HEK293 (cell line): ENCODE measurements around the gene IGDCC3.

Experiments
- YY1 ChIP-seq: fragments of 450-650 bp; formaldehyde crosslinking; IDR thresholded peaks from 2 replicates; pipeline ENCODE4 v1.5.1; 2018; ENCODE audit warnings: missing biosample characterization, missing genetic modification characterization
- ZNF132 ChIP-seq: fragments of 450-650 bp; formaldehyde crosslinking; IDR thresholded peaks from 2 replicates; pipeline ENCODE4 v1.5.1; 2017; ENCODE audit warnings: missing biosample characterization, missing genetic modification characterization, borderline replicate concordance
- ZNF530 ChIP-seq: fragments of 450-650 bp; formaldehyde crosslinking; IDR thresholded peaks from 2 replicates; pipeline ENCODE4 v1.5.1; 2016; ENCODE audit warnings: low read depth, missing biosample characterization, missing genetic modification characterization
- ZNF660 ChIP-seq: fragments of 450-650 bp; IDR thresholded peaks from 2 replicates; pipeline ENCODE4 v1.5.1; 2018; ENCODE audit warnings: missing biosample characterization, mild to moderate bottlenecking, missing genetic modification characterization
- TF ChIP-seq, protein P1 (sequence below): fragments of 450-650 bp; formaldehyde crosslinking; IDR thresholded peaks from 2 replicates; pipeline ENCODE4 v1.5.1; 2016; ENCODE audit warnings: missing biosample characterization, missing genetic modification characterization
- TF ChIP-seq, protein P2 (sequence below): fragments of 450-650 bp; formaldehyde crosslinking; IDR thresholded peaks from 2 replicates; pipeline ENCODE4 v1.5.1; 2017; ENCODE audit warnings: missing biosample characterization, missing genetic modification characterization
- TF ChIP-seq, protein P3 (sequence below): sonication (generic); formaldehyde crosslinking; IDR thresholded peaks from 2 replicates; pipeline ENCODE4 v1.8.1; 2022; ENCODE audit warnings: mild to moderate bottlenecking, moderate library complexity, missing genetic modification reagents
- TF ChIP-seq, protein P4 (sequence below): fragments of 450-650 bp; formaldehyde crosslinking; IDR thresholded peaks from 2 replicates; pipeline ENCODE4 v1.5.1; 2016; ENCODE audit warnings: missing biosample characterization, missing genetic modification characterization
- TF ChIP-seq, protein P5 (sequence below): fragments of 450-650 bp; formaldehyde crosslinking; IDR thresholded peaks from 2 replicates; pipeline ENCODE4 v1.5.1; 2016; ENCODE audit warnings: missing biosample characterization, missing genetic modification characterization
- TF ChIP-seq, protein P6 (sequence below): fragments of 450-650 bp; formaldehyde crosslinking; IDR thresholded peaks from 2 replicates; pipeline ENCODE4 v1.5.1; 2016; ENCODE audit warnings: missing biosample characterization, missing genetic modification characterization

DNA sequence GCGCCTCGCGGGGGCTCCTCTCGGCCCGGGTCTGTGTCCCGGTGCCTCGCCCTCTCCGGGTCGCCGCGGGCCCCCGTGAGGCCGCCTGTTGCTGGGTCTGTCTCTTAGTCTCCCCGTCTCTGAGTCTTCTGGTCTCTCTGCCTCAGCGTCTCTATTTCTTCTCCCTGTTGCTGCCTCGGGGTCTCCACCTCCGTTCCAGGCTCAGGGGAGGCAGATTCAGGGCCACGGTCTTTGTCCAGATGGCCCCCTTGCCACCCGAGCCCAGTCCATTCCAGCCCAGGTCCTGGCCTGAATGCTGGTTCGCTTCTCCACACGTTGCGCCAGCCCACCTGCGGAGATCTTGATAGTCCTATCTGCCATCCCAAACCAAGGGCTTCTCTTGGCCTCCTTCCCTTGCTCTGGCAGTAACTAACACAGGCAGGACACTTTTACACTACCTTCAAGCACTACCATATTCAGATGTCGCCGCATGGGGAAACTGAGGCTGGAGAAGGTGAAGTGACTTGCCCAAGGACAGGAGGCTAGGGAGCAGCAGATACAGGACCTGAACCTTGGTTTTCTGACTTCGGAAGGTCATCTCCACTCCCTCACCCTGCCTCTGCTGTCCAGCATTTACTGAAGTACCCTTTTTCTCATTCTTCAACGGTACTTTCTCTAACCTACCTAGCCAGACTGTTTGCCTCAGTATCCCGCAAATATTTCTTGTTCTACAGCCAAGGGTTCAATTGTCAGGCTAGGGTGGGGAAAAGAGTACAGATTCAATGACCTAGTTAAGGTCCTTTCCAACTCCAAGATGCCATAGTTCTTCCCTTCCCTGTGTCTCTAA lies 45.6 kb upstream of the IGDCC3 start:
- TF ChIP-seq, protein P1, sequence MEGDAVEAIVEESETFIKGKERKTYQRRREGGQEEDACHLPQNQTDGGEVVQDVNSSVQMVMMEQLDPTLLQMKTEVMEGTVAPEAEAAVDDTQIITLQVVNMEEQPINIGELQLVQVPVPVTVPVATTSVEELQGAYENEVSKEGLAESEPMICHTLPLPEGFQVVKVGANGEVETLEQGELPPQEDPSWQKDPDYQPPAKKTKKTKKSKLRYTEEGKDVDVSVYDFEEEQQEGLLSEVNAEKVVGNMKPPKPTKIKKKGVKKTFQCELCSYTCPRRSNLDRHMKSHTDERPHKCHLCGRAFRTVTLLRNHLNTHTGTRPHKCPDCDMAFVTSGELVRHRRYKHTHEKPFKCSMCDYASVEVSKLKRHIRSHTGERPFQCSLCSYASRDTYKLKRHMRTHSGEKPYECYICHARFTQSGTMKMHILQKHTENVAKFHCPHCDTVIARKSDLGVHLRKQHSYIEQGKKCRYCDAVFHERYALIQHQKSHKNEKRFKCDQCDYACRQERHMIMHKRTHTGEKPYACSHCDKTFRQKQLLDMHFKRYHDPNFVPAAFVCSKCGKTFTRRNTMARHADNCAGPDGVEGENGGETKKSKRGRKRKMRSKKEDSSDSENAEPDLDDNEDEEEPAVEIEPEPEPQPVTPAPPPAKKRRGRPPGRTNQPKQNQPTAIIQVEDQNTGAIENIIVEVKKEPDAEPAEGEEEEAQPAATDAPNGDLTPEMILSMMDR (tag by site-specific recombination): peak; percentile 29; the same call in 1 of the 2 replicates
- TF ChIP-seq, protein P2, sequence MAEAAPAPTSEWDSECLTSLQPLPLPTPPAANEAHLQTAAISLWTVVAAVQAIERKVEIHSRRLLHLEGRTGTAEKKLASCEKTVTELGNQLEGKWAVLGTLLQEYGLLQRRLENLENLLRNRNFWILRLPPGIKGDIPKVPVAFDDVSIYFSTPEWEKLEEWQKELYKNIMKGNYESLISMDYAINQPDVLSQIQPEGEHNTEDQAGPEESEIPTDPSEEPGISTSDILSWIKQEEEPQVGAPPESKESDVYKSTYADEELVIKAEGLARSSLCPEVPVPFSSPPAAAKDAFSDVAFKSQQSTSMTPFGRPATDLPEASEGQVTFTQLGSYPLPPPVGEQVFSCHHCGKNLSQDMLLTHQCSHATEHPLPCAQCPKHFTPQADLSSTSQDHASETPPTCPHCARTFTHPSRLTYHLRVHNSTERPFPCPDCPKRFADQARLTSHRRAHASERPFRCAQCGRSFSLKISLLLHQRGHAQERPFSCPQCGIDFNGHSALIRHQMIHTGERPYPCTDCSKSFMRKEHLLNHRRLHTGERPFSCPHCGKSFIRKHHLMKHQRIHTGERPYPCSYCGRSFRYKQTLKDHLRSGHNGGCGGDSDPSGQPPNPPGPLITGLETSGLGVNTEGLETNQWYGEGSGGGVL: no peak
- TF ChIP-seq YY1 (tag by site-specific recombination) (0 out of 2 replicates have a peak, but pooled peaks have one; percentile 34), ZNF660 (tag by site-specific recombination) (no peak), ZNF530 (tag by site-specific recombination) (no peak), ZNF132 (tag by site-specific recombination) (no peak)
- TF ChIP-seq, protein P3, sequence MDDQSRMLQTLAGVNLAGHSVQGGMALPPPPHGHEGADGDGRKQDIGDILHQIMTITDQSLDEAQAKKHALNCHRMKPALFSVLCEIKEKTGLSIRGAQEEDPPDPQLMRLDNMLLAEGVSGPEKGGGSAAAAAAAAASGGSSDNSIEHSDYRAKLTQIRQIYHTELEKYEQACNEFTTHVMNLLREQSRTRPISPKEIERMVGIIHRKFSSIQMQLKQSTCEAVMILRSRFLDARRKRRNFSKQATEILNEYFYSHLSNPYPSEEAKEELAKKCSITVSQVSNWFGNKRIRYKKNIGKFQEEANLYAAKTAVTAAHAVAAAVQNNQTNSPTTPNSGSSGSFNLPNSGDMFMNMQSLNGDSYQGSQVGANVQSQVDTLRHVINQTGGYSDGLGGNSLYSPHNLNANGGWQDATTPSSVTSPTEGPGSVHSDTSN (CRISPR knock-in tag): no peak
- TF ChIP-seq, protein P4, sequence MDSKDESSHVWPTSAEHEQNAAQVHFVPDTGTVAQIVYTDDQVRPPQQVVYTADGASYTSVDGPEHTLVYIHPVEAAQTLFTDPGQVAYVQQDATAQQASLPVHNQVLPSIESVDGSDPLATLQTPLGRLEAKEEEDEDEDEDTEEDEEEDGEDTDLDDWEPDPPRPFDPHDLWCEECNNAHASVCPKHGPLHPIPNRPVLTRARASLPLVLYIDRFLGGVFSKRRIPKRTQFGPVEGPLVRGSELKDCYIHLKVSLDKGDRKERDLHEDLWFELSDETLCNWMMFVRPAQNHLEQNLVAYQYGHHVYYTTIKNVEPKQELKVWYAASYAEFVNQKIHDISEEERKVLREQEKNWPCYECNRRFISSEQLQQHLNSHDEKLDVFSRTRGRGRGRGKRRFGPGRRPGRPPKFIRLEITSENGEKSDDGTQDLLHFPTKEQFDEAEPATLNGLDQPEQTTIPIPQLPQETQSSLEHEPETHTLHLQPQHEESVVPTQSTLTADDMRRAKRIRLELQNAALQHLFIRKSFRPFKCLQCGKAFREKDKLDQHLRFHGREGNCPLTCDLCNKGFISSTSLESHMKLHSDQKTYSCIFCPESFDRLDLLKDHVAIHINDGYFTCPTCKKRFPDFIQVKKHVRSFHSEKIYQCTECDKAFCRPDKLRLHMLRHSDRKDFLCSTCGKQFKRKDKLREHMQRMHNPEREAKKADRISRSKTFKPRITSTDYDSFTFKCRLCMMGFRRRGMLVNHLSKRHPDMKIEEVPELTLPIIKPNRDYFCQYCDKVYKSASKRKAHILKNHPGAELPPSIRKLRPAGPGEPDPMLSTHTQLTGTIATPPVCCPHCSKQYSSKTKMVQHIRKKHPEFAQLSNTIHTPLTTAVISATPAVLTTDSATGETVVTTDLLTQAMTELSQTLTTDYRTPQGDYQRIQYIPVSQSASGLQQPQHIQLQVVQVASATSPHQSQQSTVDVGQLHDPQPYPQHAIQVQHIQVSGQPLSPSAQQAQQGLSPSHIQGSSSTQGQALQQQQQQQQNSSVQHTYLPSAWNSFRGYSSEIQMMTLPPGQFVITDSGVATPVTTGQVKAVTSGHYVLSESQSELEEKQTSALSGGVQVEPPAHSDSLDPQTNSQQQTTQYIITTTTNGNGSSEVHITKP (tag by site-specific recombination): no peak
- TF ChIP-seq, protein P5, sequence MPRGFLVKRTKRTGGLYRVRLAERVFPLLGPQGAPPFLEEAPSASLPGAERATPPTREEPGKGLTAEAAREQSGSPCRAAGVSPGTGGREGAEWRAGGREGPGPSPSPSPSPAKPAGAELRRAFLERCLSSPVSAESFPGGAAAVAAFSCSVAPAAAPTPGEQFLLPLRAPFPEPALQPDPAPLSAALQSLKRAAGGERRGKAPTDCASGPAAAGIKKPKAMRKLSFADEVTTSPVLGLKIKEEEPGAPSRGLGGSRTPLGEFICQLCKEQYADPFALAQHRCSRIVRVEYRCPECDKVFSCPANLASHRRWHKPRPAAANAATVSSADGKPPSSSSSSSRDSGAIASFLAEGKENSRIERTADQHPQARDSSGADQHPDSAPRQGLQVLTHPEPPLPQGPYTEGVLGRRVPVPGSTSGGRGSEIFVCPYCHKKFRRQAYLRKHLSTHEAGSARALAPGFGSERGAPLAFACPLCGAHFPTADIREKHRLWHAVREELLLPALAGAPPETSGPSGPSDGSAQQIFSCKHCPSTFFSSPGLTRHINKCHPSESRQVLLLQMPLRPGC (tag by site-specific recombination): no peak
- TF ChIP-seq, protein P6, sequence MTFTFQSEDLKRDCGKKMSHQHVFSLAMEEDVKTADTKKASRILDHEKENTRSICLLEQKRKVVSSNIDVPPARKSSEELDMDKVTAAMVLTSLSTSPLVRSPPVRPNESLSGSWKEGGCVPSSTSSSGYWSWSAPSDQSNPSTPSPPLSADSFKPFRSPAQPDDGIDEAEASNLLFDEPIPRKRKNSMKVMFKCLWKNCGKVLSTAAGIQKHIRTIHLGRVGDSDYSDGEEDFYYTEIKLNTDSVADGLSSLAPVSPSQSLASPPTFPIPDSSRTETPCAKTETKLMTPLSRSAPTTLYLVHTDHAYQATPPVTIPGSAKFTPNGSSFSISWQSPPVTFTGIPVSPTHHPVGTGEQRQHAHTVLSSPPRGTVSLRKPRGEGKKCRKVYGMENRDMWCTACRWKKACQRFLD (tag by site-specific recombination): no peak
